ENCODE data around the gene CYS1.

Gene CYS1

GRCh38 chr2:10028407-10028987, 51.7 kb downstream of the CYS1 start:
- Histone ChIP-seq H4K20me1 (ENCODE audit: insufficient read depth, low read length) (no peaks in the 10 kb centered on the region), H3K9me3 (ENCODE audit: low read length) (no peaks in the 10 kb centered on the region), H3K9me2 (ENCODE audit: low read depth, low read length) (no peaks in the 10 kb centered on the region), H3K4me1 (ENCODE audit: insufficient read depth, low read length, severe bottlenecking) (no peaks in the 10 kb centered on the region), H2AFZ (ENCODE audit: low read length) (no peak overlapping the region), H3K79me2 (ENCODE audit: insufficient read depth, low read length) (no peaks in the 10 kb centered on the region), H3K4me2 (ENCODE audit: low read length) (no peak overlapping the region), H3K27me3 (ENCODE audit: insufficient read depth, low read length) (0 out of 2 replicates have a peak, but pooled peaks cover 5% of the 10 kb centered on the region), H3K9ac (ENCODE audit: low read length) (no peak overlapping the region), H3K4me3 (ENCODE audit: low read depth, low read length, poor library complexity, severe bottlenecking) (no peak overlapping the region), H3F3A (ENCODE audit: insufficient read depth, low read length) (no peaks in the 10 kb centered on the region), H3K27ac (ENCODE audit: low read depth, low read length, poor library complexity, severe bottlenecking) (no peak overlapping the region), H3K36me3 (ENCODE audit: insufficient read depth, low read length) (no peaks in the 10 kb centered on the region)
- TF ChIP-seq CTCF (IDR thresholded peaks at IDR 0.05; ENCODE audit: low read length) (peak; percentile 59), EZH2 (IDR thresholded peaks at IDR 0.05; ENCODE audit: borderline replicate concordance, low read length) (no peak)

- Histone ChIP-seq H3K4me1 (ENCODE audit: insufficient read depth, low read length, severe bottlenecking) (no peaks in the 10 kb centered on the region), H3K9me3 (ENCODE audit: low read length) (no peaks in the 10 kb centered on the region), H3K9ac (ENCODE audit: low read length) (no peak overlapping the region), H3K27me3 (ENCODE audit: insufficient read depth, low read length) (0 out of 2 replicates have a peak, but pooled peaks cover 5% of the 10 kb centered on the region), H3K4me3 (ENCODE audit: low read depth, low read length, poor library complexity, severe bottlenecking) (no peak overlapping the region), H4K20me1 (ENCODE audit: insufficient read depth, low read length) (no peaks in the 10 kb centered on the region), H3K79me2 (ENCODE audit: insufficient read depth, low read length) (no peaks in the 10 kb centered on the region), H3K36me3 (ENCODE audit: insufficient read depth, low read length) (no peaks in the 10 kb centered on the region), H3K9me2 (ENCODE audit: low read depth, low read length) (no peaks in the 10 kb centered on the region), H2AFZ (ENCODE audit: low read length) (no peak overlapping the region), H3K27ac (ENCODE audit: low read depth, low read length, poor library complexity, severe bottlenecking) (no peak overlapping the region), H3K4me2 (ENCODE audit: low read length) (no peak overlapping the region), H3F3A (ENCODE audit: insufficient read depth, low read length) (no peaks in the 10 kb centered on the region)
- TF ChIP-seq CTCF (IDR thresholded peaks at IDR 0.05; ENCODE audit: low read length): no peak
- no peak for TF ChIP-seq EZH2 (IDR thresholded peaks at IDR 0.05; ENCODE audit: borderline replicate concordance, low read length)
Observed at GRCh38 chr2:10027660-10028330, 52.4 kb downstream of the CYS1 start.

GRCh38 chr2:10026940-10027569, 53.2 kb downstream of the CYS1 start:
- no peaks in the 10 kb centered on the region for H4K20me1 ChIP-seq (ENCODE audit: insufficient read depth, low read length)
- no peak overlapping the region for H3K9ac ChIP-seq (ENCODE audit: low read length)
- no peaks in the 10 kb centered on the region for H3K9me3 ChIP-seq (ENCODE audit: low read length)
- H3K4me3 ChIP-seq (ENCODE audit: low read depth, low read length, poor library complexity, severe bottlenecking): no peak overlapping the region
- H3K79me2 ChIP-seq (ENCODE audit: insufficient read depth, low read length): no peaks in the 10 kb centered on the region
- 0 out of 2 replicates have a peak, but pooled peaks cover 5% of the 10 kb centered on the region for H3K27me3 ChIP-seq (ENCODE audit: insufficient read depth, low read length)
- TF ChIP-seq EZH2 (IDR thresholded peaks at IDR 0.05; ENCODE audit: borderline replicate concordance, low read length): no peak
- no peak for TF ChIP-seq CTCF (IDR thresholded peaks at IDR 0.05; ENCODE audit: low read length)
- no peaks in the 10 kb centered on the region for H3K4me1 ChIP-seq (ENCODE audit: insufficient read depth, low read length, severe bottlenecking)
- H3F3A ChIP-seq (ENCODE audit: insufficient read depth, low read length): no peaks in the 10 kb centered on the region
- H3K4me2 ChIP-seq (ENCODE audit: low read length): no peak overlapping the region
- H3K27ac ChIP-seq (ENCODE audit: low read depth, low read length, poor library complexity, severe bottlenecking): no peak overlapping the region
- no peak overlapping the region for H2AFZ ChIP-seq (ENCODE audit: low read length)
- no peaks in the 10 kb centered on the region for H3K36me3 ChIP-seq (ENCODE audit: insufficient read depth, low read length)
- no peaks in the 10 kb centered on the region for H3K9me2 ChIP-seq (ENCODE audit: low read depth, low read length)

Measured in OCI-LY1 (cell line).